ENCODE measurements around the gene ISLR2.

The ISLR2 gene

DNA sequence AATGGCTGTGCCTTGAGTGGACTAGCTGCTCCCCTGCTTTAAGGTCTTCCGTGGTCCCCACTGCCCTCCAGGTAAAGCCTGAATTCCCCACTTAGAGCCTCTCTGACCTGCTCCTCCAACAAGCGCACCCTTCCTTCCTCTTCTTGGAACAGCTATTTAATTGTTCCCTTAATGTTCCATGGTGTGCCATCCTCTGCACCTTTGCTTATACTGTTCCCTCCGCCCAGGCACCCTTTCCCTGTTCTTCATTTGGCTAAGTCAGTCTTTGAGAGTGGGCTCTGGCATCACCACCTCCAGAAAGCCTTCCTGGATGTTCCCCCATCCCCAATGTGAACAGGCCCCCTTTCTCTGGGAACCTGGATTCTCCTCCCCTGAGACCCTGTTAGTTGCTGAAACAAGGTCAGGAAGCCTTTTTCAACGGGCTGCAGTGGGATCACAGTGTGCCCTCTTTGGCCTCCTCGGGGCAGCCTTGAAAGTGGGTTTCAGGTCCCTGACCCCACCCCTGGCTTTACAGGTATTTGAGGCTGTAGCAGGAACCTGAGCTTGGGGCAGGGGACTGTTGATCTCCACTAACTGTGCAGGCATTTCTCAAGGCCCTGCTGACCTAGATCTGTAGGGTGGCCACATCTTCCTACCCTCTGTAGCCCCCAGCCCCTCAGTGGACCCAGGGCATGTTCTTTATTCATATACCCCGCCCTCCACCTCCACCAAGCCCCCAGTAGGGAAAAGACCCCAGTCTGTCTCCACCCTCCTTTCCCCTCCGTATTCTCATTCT, 48.1 kb downstream of the ISLR2 start:
- DNase-seq = no peak

DNA sequence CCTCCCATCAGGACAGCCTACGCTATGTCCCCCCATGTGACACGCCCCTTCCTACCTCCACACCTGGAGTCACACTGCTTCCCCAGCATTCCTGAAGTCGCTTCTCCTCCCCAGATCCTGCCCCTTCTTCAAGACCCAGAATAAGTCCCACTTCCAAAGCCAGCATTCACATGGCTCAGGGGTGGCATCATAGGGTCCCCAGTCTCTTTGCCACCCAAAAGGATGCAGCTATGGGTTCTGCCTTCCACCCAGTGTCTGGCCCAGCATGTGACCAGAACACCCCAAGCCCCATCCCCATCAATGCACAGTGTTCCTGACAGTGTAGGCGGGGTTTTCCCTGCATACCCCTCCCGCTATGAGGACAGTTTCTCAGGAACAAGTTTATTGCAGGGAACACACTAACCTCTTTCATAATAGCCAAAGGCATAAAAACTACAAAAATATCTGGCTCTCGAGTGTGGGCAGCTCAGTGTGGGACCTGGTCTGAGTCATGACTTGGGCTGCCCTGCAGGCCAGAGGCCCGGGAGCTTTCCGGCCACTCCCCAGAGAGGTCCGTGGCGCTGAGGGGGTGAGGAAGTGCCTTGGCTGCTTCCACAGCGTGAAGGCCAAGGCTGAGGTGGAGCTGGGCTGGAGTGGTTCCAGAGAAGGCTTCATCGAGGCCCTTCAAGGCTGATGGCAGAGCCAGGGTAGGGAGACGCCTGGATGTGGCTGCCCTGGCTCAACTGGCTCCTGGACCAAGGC, 48.9 kb downstream of the ISLR2 start:
- no peak for DNase-seq

DNA sequence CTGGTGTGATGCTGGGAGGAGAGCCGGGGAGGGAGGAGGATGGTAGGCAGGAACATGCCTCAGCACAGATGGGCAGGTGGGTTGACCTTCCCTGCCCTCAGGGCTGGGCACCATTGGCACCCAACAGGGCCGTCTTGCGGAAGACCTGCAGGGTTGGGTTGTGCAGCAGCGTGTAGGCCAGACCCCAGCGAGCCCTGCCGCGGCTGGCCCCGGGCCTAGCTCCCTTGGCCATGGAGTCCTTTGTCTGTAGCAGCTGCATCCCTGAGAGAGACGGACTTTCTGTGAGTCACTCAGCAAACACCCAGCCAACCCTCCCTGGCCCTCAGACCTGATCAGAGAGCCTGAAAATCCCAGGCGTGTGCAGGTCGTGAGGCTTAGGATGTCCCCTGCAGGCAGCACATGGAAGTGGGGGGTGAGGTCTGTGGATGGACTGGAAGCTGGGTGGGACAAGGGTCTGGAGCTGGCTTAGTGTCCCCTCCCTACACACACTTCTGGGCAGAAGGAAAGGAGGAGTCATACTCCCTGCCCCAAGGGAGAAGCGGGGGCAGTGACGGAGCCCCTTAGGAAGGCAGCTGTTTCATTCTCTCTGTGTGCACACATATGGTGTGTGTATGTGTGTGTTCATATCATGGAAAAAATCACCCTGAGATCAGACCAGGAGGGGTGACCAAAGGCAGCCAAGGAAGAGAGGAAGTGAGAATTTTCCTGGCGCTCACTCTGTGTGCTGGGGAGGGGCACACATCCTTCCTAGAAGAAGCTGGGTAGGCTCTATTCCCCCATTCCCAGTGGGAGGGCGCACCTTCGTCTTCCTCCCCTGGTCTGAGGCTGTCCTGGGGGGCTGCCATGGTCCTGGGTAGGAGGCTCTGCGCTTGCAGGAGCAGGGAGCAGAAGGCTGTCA, 49.8 kb downstream of the ISLR2 start:
- DNase-seq = no peak

DNA sequence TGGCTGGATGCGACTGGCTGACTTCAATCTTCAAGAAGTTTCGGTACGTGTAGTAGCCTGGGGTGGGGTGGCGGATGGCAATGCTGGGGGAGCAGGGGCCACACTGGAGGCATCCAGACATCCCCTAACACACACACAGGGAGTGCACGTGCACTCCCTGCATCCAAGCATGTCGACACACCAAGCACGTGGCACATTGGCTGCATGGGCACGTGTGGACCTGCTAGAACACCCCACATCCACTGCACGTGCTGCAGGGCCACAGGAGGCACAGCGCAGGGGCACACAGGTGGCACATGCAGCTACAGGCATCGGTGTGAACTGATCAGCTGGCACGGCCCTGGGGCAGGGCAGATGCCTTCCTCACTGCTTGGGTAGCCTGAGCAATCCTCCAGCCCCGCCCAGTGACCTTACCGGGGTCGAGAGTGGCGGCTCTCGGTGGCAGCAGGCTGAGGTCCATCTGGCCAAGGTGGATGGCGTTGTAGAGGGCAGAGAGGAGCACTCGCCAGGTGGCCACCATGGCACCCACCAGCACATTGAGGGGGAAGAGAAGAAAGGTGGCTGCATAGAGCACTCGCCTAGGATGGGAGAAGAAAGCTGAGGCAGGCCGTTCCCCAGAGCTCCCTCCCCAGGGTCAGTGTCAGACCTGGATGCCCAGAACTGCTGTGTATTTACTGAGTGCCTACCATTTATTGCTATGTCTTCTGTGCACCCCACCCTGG, 50.7 kb downstream of the ISLR2 start:
- DNase-seq = no peak

DNA sequence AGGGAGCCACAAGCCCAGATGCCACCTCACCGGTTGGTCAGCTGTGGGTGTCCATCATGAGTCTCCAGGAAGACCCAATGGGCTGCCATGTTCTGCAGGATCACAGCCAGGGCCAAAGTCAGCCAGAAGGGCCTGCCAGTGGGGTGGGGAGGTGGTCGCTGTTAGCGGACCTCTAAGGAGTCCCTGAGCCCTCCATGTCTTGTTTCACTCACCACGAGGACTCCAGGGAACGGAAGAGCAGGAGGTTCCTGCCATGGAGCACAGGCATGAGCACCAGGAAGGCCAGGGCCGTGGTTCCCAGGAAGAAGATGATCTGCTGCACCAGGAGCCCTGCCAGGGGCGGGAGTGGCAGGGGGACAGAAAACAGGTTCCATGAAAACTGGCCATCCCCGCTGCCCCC, 51.7 kb downstream of the ISLR2 start:
- DNase-seq = no peak

DNA sequence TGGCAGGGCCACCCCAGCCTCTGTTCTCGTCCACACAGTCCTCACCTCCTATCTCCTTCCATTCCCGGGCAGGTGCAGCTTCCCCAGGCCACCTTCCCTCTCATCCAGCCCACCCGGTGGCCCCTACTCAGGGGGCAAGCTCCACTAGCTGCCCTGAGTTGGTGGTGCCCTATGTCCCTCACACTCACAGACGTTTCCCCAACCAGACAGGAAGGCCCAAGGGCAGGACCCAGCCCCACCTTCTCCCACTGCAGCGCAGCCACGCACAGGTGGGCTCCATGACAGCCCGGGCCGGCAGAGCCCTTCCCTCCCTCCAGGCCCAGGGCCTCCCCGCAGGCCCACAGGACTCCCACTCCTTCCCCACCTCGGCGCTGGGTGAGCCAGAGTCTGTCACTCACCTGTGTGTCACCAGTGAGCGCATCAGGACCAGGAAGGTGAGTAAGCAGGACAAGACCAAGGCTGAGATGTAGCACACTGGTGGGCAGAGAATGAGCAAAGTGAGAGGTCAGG, 54.3 kb downstream of the ISLR2 start:
- DNase-seq = no peak

DNA sequence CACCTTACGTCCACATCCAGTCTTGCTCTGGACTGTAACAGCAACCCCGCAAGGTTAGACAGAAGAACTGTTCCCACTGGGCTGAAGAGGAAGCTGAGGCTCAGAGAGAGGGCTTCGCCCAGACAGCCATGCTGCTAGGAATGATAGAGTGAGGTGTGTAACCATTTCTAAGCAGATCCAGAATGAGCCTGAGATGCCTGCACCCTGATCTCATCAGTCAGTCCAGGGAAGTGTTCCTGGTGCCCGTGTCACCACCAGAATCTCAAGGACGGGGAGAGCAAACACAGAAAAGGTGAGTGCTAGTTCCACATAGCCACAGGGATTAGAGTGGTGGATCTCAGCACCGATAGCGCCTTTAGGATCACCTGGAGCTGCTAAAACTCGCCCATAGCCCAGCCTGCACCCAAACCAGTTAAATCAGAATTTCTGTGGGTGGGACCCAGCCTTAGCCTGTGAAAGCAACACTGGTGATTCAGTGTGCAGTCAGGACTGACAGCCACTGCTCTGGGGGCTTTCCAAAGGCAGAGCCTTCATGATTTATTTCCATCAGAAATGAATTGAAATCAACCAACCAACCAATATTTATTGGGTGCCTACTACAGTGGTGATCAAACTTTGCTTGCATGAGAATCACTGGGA, 55.4 kb downstream of the ISLR2 start:
- no peak for DNase-seq

All from activated CD4-positive, CD25-positive, alpha-beta regulatory T cell (primary cell).